Suprapubic skin (tissue), 4 donors: Measurements from ENCODE around the gene IL1B.

ENCODE experiments used
- EP300 ChIP-seq: sonication (generic); formaldehyde crosslinking; IDR thresholded peaks from one replicate; pipeline ENCODE4 v1.6.1; 2017; ENCODE audit warnings: antibody characterized with exemption
- POLR2A ChIP-seq, 2 donors: fragments of 450-650 bp; IDR thresholded peaks; one replicate each; pipeline ENCODE4 v1.6.1; 2017; ENCODE audit warnings: antibody characterized with exemption in 2 of 2, mild to moderate bottlenecking in 2 of 2, moderate library complexity in 2 of 2
- POLR2AphosphoS5 ChIP-seq, 3 donors: sonication (generic); formaldehyde crosslinking; IDR thresholded peaks; one replicate each; pipeline ENCODE4 v1.6.1; 2017; ENCODE audit warnings: antibody characterized with exemption in 3 of 3
- TF ChIP-seq, protein P1 (sequence below), 2 donors: fragments of 200-600 bp in 1 of 2; fragments of 450-650 bp in 1 of 2; sonication (generic) in 1 of 2; IDR thresholded peaks; one replicate each; pipeline ENCODE4 v1.5.1; 2016 to 2019; ENCODE audit warnings: antibody characterized with exemption in 2 of 2, mild to moderate bottlenecking in 1 of 2, moderate library complexity in 1 of 2

DNA sequence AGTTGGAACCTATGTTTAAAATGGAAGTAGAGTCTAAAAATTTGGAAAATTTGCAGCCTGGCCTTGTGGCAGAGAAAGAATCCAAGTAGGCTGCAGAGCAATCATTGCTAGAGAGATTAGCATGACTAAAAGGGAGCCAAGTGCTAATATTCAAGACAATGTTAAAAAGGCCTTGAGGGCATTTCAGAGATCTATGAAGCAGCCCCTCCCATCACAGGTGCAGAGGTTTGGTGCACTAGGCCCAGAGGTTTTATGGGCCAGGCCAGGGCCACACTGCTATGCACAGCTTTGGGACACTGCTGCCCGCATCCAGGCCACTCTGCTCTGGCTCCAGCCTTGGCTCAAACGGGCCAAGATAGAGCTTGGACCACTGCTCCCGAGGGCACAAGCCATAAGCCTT, 45.6 kb downstream of the IL1B start:
- TF ChIP-seq POLR2AphosphoS5 (IDR thresholded peaks at IDR 0.05): no peak
- TF ChIP-seq, protein P1, sequence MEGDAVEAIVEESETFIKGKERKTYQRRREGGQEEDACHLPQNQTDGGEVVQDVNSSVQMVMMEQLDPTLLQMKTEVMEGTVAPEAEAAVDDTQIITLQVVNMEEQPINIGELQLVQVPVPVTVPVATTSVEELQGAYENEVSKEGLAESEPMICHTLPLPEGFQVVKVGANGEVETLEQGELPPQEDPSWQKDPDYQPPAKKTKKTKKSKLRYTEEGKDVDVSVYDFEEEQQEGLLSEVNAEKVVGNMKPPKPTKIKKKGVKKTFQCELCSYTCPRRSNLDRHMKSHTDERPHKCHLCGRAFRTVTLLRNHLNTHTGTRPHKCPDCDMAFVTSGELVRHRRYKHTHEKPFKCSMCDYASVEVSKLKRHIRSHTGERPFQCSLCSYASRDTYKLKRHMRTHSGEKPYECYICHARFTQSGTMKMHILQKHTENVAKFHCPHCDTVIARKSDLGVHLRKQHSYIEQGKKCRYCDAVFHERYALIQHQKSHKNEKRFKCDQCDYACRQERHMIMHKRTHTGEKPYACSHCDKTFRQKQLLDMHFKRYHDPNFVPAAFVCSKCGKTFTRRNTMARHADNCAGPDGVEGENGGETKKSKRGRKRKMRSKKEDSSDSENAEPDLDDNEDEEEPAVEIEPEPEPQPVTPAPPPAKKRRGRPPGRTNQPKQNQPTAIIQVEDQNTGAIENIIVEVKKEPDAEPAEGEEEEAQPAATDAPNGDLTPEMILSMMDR (IDR thresholded peaks at IDR 0.05): no peak
- TF ChIP-seq POLR2A (IDR thresholded peaks at IDR 0.05): no peak
- TF ChIP-seq EP300: no peak
